ENCODE measurements around the gene CRY1. TPM values are rescaled to one million over a fixed set of nuclear protein-coding genes. Genes with fewer than 3 reads are reported as not detected.

The CRY1 gene
- total RNA-seq, 4 donors from 2014 or later: 7.8 to 39.1 (median 10.1) TPM

- TF ChIP-seq POLR2A (IDR thresholded peaks at IDR 0.05): no peak
- TF ChIP-seq, protein P1, sequence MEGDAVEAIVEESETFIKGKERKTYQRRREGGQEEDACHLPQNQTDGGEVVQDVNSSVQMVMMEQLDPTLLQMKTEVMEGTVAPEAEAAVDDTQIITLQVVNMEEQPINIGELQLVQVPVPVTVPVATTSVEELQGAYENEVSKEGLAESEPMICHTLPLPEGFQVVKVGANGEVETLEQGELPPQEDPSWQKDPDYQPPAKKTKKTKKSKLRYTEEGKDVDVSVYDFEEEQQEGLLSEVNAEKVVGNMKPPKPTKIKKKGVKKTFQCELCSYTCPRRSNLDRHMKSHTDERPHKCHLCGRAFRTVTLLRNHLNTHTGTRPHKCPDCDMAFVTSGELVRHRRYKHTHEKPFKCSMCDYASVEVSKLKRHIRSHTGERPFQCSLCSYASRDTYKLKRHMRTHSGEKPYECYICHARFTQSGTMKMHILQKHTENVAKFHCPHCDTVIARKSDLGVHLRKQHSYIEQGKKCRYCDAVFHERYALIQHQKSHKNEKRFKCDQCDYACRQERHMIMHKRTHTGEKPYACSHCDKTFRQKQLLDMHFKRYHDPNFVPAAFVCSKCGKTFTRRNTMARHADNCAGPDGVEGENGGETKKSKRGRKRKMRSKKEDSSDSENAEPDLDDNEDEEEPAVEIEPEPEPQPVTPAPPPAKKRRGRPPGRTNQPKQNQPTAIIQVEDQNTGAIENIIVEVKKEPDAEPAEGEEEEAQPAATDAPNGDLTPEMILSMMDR (IDR thresholded peaks at IDR 0.05): no peak
- 87 to 88% methylated on average over 2 of the region's 2 CpGs for WGBS, 2 donors
- intact Hi-C loops (cut with DNase I; ENCODE audit: low total_unique reads): no loop called here
- no peak for DNase-seq (ENCODE audit: low spot score in 2 of 2)
- H3K4me3 ChIP-seq (ENCODE audit: low read depth, poor library complexity, severe bottlenecking): no peak overlapping the region
These were observed 128.8 kb downstream of the CRY1 start for GRCh38 chr12:106964526-106964925.

DNA sequence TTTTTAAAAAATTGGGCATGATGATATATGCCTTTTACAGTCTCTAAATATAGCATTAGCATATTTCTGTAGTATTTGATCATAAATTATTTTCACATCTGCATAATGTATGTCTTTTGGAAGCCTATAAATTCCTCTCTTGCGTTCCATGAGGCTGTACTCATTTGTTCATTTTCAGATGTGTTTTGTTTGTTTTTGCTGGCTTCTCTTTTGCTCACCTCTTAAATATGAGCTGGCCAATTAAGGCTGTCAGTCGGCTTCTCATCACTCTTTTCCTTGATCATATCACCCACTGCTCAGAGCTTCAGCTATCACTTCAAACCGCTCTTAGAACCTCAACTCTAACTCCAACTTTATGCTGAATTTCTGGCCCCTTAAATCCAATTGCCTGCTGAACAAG, 131.1 kb downstream of the CRY1 start:
- no peak overlapping the region for H3K4me3 ChIP-seq (ENCODE audit: low read depth, poor library complexity, severe bottlenecking)
- no peak for DNase-seq (ENCODE audit: low spot score in 2 of 2)
- 51% methylated on average over 3 of the region's 3 CpGs for WGBS, 2 donors
- TF ChIP-seq POLR2A (IDR thresholded peaks at IDR 0.05): no peak
- TF ChIP-seq, protein P1 (IDR thresholded peaks at IDR 0.05): no peak
- intact Hi-C loops (cut with DNase I; ENCODE audit: low total_unique reads): no loop called here

DNA sequence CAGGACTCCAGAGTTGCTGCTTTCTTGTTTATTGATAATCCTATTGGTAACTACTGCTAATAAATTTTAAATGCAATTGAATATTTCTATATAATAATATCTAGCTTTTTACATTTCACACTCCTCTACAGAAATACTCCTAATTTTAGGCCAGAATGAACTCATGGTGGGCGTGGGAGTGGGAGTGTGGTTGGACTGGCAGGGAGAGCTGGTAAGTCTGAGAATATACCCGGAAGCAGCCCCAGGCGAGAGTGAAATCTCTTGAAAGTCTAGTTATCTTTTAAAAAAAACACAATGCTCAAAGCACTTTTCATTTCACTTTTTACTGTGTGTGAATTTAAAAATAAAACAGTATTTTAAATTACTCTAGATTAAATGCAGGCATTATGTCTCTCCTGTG, 132.9 kb downstream of the CRY1 start:
- intact Hi-C loops (cut with DNase I; ENCODE audit: low total_unique reads): no loop called here
- TF ChIP-seq, protein P1 (IDR thresholded peaks at IDR 0.05): no peak
- TF ChIP-seq POLR2A (IDR thresholded peaks at IDR 0.05): no peak
- H3K4me3 ChIP-seq (ENCODE audit: low read depth, poor library complexity, severe bottlenecking): no peak overlapping the region
- WGBS, 2 donors: 62 to 66% methylated on average over 3 of the region's 3 CpGs
- DNase-seq (ENCODE audit: low spot score in 2 of 2): no peak

- DNase-seq (ENCODE audit: low spot score in 2 of 2): no peak
- TF ChIP-seq, protein P1 (IDR thresholded peaks at IDR 0.05): no peak
- no peak for TF ChIP-seq POLR2A (IDR thresholded peaks at IDR 0.05)
- 6 to 18% methylated on average over 1 of the region's 1 CpG for WGBS, 2 donors
- no peak overlapping the region for H3K4me3 ChIP-seq (ENCODE audit: low read depth, poor library complexity, severe bottlenecking)
- intact Hi-C loops (cut with DNase I; ENCODE audit: low total_unique reads): no loop called here
These were observed 135.8 kb downstream of the CRY1 start for GRCh38 chr12:106957583-106957982.

- 0 to 1% methylated on average over 17 to 27 of the region's 34 CpGs for WGBS, 2 donors
- TF ChIP-seq, protein P1 (IDR thresholded peaks at IDR 0.05): no peak
- no peak for TF ChIP-seq POLR2A (IDR thresholded peaks at IDR 0.05)
- DNase-seq (ENCODE audit: low spot score in 2 of 2): peak; percentile 59 to 93
- intact Hi-C loops (cut with DNase I; ENCODE audit: low total_unique reads): no loop called here
- peak overlapping the region; percentile 85 for H3K4me3 ChIP-seq (ENCODE audit: low read depth, poor library complexity, severe bottlenecking)
These were observed 137.2 kb downstream of the CRY1 start for GRCh38 chr12:106956048-106956578.
